ENCODE data around the gene SCGB1D1.

DNA sequence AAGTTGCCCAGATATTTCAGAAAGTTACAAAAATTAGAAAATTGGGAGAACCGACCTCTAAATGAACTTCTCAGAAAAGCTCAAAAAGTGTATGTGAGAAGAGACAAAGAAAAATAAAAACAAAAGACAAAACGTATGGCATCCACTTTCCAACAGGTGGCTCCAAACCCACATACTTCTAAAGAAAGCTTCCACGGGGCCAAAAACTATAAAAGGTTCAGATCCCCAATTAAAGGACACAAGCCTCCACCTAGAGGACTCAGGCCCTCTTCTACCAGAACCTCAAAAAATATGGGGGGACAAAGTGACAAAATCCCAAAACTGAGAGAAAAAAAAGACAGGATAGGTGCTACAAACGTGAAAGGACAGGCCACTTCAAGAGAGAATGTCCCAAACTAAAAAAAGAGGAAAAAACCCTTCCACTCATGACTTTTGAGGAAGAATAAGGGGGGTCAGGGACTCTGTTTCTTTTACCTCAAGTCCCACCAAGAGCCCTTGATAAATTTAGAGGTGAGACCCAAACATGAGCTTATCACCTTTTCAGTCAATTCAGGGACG is 27.3 kb downstream of the SCGB1D1 start:
- TF ChIP-seq, protein P1, sequence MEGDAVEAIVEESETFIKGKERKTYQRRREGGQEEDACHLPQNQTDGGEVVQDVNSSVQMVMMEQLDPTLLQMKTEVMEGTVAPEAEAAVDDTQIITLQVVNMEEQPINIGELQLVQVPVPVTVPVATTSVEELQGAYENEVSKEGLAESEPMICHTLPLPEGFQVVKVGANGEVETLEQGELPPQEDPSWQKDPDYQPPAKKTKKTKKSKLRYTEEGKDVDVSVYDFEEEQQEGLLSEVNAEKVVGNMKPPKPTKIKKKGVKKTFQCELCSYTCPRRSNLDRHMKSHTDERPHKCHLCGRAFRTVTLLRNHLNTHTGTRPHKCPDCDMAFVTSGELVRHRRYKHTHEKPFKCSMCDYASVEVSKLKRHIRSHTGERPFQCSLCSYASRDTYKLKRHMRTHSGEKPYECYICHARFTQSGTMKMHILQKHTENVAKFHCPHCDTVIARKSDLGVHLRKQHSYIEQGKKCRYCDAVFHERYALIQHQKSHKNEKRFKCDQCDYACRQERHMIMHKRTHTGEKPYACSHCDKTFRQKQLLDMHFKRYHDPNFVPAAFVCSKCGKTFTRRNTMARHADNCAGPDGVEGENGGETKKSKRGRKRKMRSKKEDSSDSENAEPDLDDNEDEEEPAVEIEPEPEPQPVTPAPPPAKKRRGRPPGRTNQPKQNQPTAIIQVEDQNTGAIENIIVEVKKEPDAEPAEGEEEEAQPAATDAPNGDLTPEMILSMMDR (IDR thresholded peaks at IDR 0.05): peak; percentile 58
- no peak for TF ChIP-seq EZH2 (IDR thresholded peaks at IDR 0.05)
- no peak for TF ChIP-seq EZH2phosphoT487 (IDR thresholded peaks at IDR 0.05)
